T1000 (cell line): ENCODE measurements around the gene MAMDC4.
"Not testable (repeated sequence)": the region's sequence is repeated elsewhere in the genome, so short reads cannot be mapped to it uniquely, and the experiment has no call there.

Experiments
- DNase-seq: peaks from one replicate; lab custom pipeline; 2025; ENCODE audit warnings: mixed read lengths; lab: John Stamatoyannopoulos, UW

Gene MAMDC4

DNA sequence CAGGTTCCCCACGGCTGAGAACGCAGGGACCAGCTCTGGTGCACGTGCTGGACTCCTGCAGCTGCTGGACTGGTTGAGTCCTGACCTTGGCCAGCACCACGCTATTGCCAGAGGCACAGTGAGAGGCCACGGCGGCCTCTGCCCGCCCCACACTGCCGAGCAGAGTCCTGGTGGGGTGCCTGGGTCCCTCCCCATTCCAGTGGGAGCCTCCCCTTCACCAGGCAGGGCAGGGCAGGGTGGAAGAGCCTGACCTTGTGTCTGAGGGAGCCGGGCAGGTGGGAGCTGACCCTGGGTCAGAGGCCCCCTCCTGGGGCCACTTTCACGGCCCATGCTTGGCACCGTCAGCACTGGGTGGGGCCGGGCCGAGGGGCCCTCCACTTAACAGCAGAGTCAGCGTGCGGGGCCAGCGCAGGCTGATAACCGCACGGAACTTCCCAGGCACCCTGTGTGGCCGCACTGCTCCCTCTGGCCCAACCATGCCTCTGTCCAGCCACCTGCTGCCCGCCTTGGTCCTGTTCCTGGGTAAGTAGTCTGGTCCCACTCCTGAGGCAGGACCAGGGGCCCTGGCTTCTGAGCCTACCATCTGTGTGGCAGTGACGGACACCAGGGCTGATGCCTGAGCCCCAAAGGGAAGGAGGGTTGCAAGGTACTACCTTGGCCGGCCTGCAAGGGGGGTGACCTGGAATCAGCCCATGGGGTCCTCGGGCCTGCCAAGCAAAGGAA, at the start of gene MAMDC4:
Gene MAMDC4, plus strand, starts transcription at position 406 of the 723 bp plus-strand sequence. Its CDS starts 71 bp downstream, at position 477.
- DNase-seq, result no peak

DNA sequence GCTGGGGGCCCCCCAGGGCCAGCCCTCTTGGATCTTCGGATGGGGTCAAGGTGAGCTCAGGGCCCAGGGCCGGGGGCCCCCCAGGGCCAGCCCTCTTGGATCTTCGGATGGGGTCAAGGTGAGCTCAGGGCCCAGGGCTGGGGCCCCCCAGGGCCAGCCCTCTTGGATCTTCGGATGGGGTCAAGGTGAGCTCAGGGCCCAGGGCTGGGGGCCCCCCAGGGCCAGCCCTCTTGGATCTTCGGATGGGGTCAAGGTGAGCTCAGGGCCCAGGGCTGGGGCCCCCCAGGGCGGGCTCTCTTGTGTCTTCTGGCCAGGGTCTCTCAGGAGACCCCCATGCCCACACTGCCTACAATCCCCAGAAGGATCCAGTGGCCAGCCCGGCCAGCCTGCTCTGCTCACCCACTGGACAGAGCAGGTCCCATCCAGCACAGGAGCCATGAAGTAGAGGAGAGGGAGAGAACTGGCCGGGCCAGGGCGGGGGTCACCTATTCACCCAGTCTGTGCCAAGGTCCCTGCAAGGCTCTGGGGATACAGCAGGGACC, 49.1 kb upstream of the MAMDC4 start:
- not testable (repeated sequence) for DNase-seq

DNA sequence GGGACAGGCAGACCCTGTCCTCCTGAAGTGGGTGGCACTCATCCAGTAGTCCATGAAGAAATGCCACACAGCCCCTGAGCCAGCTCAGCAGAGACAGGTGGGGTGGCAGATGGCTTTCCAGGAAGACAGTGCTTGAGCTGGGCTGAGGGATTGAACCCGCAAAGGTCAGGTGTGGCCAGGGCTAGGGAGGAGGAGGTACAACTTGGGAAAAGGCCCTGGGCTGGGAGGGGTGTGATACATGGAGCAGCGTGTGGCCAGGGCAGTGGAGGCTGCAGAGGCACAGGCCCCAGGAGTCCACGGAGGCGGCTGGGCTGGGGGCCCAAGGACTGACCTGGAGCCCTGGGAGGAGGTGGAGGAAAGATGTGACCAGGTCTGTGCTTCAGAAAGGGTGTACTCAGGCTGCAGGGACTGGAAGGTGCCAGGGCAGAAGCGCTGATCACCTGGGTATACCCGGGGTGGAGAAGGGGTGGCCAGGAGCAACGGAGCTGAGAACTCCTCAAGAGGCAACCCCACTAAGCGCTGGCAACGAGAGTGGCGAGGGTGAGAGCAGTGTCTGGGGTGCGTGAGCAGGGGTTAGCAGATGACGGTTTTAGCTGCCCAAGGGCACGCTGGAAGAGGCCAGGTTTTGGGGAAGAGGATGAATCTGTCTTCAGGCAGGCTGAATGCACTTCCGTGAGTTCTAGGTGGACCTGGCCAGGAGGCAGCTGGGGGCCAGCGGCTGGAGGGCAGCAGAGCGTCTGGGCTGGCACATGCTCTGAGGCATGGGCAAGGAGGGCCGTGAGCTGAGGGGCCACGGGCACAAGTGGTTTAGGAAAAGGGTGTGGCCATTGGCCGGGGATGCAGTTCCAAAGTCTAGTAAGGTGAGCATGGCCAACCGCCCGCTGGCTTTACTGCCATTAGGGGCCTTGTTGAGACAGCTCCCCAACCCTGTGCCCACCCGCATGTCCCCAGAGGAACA, 48.3 kb upstream of the MAMDC4 start:
- no peak for DNase-seq

DNA sequence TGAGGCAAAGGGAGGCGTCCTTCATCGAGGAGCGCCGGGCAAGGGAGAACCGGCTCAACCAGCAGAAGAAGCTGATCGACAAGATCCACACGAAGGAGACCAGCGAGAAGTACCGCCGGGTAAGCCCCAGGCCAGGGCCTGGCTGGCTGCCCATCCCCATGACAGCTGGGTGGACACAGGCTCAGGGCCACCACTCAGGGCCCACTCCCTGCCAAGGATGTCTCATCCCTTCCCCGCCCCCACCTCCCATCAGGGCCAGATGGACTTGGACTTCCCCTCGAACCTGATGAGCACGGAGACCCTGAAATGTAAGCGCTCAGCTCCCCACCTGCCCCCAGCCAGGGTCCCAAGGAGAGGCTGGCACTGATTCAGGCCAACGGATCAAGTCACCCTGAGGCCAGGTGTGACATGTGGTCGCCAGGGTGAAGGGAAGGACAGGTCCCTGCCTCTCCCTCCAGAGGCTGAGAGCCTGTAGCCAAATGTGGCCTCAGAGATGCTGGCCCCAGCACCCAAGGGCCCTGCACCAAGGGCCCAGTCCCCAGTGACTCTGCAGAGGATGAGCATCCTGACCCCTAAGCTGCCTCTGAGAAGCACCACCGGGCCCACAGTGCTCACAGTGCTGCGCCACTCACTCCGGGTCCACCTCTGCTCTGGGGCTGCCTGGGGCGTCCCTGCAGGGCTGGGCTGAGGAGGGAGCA, 47.5 kb upstream of the MAMDC4 start:
- DNase-seq, result no peak

DNA sequence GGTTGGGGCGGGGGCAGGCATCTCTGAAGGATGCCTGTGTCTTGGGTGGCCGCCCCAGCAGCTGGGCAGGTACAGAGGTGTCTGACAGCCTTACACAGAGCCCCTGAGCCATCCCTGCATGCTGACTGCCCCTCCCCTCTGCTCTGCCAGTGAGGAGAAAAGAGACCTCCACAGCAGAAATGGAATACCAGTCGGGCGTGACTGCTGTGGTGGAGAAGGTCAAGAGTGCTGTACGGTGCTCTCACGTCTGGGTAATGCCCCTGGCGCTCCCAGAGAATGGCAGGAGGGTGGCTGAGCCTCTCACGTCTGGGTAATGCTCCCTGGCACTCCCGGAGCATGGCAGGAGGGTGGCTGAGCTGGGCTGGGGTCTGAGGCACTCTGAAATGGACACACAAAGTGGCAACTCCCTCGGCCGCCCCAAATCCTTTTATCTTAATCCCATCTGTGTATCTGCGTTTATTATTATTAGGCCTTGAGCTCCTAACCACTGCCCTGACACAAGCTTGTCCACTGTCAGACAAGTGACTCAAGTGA, 46.9 kb upstream of the MAMDC4 start:
- no peak for DNase-seq

DNA sequence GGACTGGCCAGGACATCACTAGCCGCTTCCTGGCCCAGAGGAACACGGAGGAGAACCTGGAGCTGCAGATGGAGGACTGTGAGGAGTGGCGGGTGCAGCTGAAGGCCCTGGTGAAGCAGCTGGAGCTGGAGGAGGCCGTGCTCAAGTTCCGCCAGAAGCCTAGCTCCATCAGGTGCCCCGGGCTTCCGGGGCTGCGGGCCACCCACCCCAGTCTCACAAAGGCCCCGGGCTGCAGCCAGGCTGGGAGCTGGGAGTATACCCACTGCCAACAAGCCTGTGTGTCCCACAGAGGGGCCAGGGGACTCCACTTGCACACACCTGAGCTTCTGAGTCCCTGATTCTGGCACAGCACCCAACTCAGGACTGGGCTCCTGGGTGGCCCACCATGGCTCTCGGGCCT, 46.1 kb upstream of the MAMDC4 start:
- no peak for DNase-seq

DNA sequence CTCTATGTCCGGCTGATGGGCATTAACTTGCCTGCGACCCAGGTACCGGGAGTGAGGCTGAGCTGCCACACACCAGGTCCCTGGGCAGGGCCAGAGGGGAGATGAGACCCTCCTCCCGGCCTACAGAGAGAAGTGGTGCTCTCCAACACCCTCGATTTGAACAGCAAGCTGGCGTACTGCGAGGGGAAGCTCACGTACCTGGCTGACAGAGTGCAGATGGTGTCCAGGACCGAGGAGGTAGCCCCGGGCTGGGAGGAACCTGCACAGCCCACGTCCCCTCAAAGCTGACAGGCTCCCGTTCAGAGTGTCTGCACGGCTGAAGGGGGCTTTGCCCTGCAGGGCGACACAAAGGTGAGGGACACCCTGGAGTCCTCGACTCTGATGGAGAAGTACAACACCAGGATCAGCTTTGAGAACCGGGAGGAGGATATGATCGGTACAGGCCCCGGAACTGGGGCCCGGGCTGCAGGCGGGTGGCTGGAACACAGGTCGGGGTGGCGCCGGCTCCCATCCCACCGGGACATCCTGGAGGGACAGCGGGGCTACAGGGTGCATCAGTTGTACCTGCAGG, 45.4 kb upstream of the MAMDC4 start:
- DNase-seq, result no peak

DNA sequence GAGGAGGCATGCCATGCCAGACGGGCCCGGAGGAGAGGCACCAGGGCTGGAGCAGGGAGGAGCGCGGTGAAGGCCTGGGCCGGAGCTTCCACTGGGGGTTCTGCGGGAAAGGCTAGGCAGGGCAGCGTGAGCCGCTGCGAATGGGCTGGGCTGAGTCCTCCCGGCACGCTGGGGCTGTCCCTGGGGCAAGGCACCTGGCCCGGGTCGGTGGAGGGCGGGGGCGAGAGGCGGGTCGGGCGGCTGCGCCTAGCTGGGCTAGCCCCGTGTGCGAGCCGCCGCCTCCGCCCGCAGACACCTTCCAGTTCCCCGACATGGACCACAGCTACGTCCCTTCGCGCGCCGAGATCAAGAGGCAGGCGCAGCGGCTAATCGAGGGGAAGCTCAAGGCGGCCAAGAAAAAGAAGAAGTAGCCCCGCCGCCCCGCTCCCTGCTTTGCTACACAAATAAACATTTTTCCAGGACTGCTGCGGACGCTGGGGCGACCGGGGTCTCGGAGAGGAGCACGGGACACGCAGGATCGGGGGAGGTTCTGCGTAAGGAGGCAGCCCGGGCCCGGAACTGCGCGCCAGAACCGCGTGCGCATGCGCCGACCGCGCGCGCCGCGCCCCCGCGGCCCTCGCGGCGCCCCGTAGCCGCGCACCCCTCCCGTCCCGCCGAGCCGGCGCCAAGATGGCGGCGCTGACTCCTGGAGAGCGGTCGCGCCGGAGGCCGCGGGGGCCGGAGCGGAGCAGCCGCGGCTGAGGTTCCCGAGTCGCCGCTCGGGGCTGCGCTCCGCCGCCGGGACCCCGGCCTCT, 44.7 kb upstream of the MAMDC4 start, which contains the start of gene RABL6:
Gene RABL6, plus strand, starts transcription at position 668 of the 794 bp plus-strand sequence. CDS start 249 bp downstream, outside the sequence.
- peak; percentile 56 for DNase-seq

DNA sequence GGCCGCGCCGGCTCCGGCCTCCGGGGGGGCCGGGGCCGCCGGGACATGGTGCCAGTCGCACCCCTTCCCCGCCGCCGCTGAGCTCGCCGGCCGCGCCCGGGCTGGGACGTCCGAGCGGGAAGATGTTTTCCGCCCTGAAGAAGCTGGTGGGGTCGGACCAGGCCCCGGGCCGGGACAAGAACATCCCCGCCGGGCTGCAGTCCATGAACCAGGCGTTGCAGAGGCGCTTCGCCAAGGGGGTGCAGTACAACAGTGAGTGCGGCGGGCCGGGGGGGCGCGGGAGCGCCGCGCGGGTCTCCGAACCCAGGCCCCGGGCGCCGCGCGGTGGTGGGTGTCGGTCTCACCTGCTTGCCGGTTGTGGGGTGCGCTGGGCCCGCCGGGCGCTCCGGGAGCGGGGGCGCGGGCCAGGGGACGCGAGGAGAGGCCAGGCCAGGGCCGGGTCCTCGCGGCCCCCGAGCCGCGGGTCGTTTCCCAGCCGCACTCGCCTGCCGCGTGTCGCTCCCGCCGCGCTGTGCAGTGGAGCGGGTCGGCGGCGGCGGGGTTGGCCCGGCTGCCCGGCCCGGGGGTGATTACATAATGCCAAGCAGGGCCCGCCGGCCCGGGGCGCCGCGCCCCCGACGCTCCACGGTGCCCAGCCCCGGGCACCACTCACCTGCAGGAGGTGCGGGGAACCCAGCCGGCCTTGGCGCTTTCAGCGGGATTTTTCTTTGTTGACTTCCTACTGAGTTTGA, 43.9 kb upstream of the MAMDC4 start:
- no peak for DNase-seq

DNA sequence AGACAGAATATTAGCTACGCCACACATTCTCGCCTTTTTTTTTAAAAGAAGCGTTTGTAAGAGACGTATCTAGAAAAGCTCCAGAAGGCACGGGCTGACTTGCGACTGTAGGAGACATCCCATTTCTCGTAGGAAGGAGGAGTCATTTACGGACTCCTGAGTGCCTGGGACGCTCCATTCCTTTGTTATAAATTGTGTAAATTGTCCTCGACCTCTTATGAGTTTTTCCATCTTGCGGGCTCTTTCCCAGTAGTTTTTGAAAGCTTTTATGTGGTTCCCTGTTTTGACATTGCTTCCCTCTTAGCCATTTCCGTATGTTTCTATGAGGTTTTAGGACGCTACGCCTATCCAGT, 43.4 kb upstream of the MAMDC4 start:
- no peak for DNase-seq

DNA sequence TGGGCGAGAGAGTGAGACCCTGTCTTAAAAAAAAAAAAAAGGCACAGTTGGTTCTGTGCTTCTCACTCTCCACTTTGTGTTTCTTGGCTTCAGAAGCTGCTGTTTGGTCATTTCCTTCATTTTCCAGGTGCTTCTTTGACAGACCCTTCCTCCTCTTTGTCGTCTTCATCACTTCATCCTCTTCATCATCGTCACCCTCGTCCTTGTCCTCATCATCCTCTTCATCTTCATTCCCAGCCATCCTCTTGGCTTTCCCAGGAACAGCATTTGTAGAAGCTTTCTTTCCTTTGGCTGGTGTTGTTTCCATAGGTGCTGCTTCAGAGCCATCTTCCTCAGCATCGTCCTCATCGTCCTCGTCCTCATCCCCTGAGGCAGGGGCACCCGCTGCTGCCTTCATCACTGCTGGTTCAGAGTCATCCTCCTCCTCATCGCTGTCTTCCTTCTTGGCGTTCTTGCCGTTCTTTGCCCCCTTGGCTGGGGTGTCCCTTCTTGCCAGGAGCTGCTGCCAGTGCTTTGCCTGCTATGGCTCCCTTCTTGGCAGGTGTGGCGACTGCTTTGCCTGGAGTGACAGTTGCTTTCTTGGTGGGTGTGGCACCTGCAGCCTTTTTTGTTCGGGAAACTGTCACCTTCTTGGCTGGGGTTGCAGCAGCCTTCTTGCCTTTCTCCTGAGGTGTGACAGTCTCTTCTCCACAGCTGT, 37.3 kb upstream of the MAMDC4 start:
- no peak for DNase-seq

DNA sequence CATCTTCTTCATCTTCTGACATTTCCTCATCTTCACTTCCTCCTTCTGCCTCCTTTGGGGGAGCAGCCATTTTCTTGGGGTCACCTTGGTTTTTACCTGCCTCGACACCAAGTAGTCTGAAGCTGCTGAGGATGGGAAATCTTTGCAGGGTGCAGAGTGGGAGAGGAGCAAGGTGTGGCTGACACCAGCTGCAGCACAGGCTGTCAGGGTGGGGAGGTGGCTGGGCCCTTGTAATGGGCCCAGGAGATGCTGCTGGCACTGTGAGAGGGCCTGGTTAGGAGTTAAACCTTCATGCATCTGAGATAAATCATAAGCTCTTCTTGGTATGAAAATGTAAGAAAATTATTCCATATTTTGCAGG, 36.7 kb upstream of the MAMDC4 start:
- no peak for DNase-seq

DNA sequence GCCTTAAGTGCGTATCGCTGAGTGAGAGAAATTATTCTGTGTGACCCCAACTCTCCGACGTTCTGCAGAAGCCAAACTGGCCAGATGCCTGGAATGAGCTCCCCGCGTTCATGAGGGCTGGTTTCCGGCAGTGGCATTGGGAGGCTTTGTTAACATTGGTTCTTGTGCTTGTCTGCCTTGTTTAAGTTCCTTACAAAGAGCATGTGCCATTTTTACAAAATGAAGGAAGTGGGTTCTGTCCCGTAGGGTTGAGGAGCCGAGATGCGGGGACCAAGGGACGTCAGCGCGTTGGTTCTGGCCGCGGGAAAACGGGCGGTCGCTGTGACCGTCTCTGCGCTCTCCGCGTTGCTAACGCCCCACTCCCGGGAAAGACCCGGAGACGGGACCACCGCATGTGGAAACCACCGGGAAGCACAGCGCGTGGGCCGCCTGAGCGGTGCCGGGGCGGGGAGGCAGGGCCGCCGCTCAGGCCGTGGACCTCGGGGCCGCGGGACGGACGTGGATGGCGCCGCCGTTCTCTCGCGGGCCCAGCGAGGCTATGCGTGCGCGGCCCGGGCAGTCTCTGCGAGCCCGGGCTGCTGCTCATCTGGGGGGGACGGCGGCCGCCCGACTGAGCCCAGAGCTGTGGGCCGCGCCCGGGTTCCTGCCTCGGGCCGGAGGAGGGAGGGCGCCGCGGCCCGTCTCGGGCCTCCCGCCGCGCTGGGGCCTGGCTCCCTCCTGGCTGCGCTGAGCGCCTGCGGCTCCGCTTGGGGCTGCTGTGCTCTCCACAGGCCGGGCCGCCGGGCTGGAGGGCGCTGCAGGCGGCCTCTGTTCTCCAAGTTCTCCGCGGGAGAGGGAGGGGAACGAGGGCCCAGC, 30.9 kb upstream of the MAMDC4 start:
- DNase-seq, result no peak

DNA sequence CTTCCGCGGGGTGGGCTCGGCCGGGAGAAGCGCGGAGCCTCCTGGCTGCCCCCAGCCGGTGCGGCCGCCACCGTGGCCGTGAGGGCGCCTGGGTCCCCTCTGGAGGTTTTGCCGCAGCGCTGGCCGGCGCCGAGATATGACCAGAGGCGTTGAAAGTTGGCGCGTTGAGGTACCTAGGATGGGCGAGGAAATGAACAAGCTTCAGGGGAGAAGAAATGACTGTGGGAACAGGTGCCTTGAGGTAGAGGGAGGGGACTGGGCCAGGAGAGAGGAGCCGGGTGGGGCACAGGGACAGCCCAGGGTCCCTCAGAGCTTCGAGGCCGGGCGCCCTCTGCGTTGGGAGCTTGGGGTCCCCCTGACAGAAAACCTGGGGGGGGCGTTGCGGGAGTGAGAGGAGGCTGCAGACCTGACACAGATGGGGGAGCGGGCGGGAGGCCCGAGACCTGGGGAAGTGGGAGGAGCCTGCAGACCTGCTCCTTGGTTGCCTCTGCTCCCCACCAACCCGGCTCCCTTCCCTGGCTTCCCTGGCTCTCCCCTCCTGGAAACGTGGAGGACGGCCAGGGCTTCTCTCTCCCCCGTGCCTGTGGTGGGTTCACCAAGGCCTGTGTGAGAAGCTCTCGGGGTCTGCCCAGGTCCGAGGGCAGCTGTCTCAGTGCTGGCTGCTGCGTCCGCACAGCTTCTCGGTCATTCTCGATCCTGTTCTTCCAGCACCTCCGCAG, 30.2 kb upstream of the MAMDC4 start:
- DNase-seq, result no peak

DNA sequence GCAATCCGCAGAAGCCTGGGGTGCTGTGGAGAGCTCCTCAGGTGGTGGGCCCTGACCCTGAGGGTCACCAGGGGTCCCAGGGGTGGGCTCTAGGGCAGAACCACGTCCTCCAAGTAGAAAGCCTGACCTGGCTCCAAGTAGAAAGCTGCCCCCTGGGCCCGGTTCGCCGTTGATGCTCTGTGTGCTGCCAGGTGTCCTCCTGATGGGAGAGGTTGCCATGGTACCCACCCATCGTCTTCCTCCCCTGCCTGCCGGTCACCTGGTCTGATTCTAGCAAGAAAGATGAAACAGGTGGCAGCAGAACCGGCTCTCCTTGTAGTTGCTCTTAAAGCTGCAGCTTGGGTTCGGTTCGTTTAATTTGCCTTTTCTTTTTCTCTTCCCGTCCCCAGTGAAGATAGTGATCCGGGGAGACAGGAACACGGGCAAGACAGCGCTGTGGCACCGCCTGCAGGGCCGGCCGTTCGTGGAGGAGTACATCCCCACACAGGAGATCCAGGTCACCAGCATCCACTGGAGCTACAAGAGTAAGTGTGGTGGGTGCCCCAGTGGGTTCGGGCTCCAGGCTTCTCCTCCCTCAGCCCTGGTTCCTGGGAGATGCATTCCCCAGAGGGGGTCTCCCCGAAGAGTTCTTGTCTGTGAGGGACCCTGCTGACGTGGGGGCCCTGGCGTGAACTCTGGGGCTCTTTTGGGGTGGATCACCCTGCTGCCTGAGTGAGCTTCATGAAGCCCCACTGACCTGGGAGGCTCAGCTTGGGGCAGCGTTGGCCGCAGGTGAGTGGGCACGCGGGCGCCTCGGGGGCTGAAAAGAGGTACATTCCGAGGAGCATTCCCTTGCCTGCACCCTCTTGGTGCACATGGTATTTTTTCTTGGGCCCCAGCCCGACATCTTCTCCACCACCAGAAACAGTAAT, 28.8 kb upstream of the MAMDC4 start:
- DNase-seq, result no peak

DNA sequence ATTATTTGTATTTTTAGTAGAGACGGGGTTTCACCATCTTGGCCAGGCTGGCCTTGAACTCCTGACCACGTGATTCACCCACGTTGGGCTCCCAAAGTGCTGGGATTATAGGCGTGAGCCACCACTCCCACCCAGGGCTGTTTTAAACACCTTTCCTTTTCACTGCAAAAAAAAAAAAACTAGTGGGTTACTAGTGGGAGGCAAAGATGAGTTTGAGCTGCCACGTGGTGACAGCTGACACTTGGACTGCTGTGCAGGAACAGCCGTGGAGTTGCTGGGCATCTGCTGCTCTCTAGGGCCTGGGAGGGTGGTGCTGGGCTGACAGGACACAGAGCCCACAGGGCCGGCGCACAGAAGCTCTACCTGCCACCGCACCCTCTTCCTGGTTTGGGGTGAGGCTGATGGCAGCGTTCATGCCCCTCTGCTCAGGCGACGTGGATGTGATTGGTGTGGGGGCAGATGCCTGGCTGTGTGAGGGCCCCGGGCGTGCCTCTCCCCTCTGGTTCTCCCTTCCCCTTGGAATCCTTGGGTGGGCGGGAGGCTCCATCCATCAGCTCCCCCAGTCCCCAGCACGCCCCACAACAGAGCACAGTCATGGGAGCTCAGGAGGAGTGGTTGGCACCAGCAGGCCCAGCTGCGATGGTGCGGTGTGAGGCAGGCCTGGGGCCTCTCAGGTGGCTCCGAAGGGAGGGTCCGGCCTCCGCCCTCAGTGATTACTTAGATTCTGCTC, 27.5 kb upstream of the MAMDC4 start:
- DNase-seq, result no peak
